HL-60 (cell line): ENCODE results near the gene OR13C4.

Source experiments
- CTCF ChIP-seq: IDR thresholded peaks from one replicate; pipeline ENCODE4 v1.5.1; 2011; ENCODE audit warnings: low read length, control low read depth, inconsistent platforms; ENCODE audit not compliant: insufficient read depth
- GABPA ChIP-seq: IDR thresholded peaks from 2 replicates; pipeline ENCODE4 v1.6.1; 2012; ENCODE audit warnings: low read depth
- POLR2AphosphoS5 ChIP-seq: IDR thresholded peaks from 2 replicates; pipeline ENCODE4 v1.6.1; 2012; ENCODE audit warnings: low read depth
- REST ChIP-seq: IDR thresholded peaks from 2 replicates; pipeline ENCODE4 v1.6.1; 2012; ENCODE audit warnings: low read depth; ENCODE audit not compliant: insufficient replicate concordance
- SPI1 ChIP-seq: IDR thresholded peaks from 2 replicates; pipeline ENCODE4 v1.6.1; 2012; ENCODE audit warnings: low read depth, mild to moderate bottlenecking, borderline replicate concordance

- TF ChIP-seq CTCF (no peak), POLR2AphosphoS5 (no peak), REST (no peak), GABPA (no peak), SPI1 (no peak)
These were observed 48.4 kb upstream of the OR13C4 start for GRCh38 chr9:104575456-104575855.
